Natural killer cell treated with Interleukin-12 subunit alpha and Interleukin-12 subunit beta and Interleukin-15 and Interleukin-18, amount 100 ng/mL, for 72 hours (primary cell): Measurements from ENCODE around the gene DEAF1. TPM values are rescaled to one million over a fixed set of nuclear protein-coding genes. Genes with fewer than 3 reads are reported as not detected.

Source experiments
- ATAC-seq, 2 donors: fragments of 150-1000 bp; cut with Tn5 transposase in 1 of 2; sonication (Bioruptor Pico), chemical (Tn5 transposase) in 1 of 2; 2 replicates each; pipeline ENCODE4 v1.10.0; 2021
- DNase-seq: peaks from one replicate; pipeline ENCODE4 v3.0.0; 2022; ENCODE audit warnings: low spot score
- H3K27ac Mint-ChIP-seq, 2 donors: 1 replicate in 1 of 2; 2 replicates in 1 of 2; pipeline ENCODE4 v1.8.0; 2022; ENCODE audit warnings: mixed read lengths in 2 of 2, mild to moderate bottlenecking in 1 of 2, moderate library complexity in 1 of 2
- H3K27me3 Mint-ChIP-seq, 2 donors: 1 replicate in 1 of 2; 2 replicates in 1 of 2; pipeline ENCODE4 v1.8.0; 2022; ENCODE audit warnings: mixed read lengths in 2 of 2
- H3K36me3 Mint-ChIP-seq: one replicate; pipeline ENCODE4 v1.8.0; 2022; ENCODE audit warnings: mixed read lengths
- H3K4me1 Mint-ChIP-seq, 2 donors: 1 replicate in 1 of 2; 2 replicates in 1 of 2; pipeline ENCODE4 v1.8.0; 2022; ENCODE audit warnings: low read depth in 2 of 2, mixed read lengths in 2 of 2, mild to moderate bottlenecking in 1 of 2
- H3K4me3 Mint-ChIP-seq: one replicate; pipeline ENCODE4 v1.8.0; 2022; ENCODE audit warnings: mixed read lengths
- H3K9me3 Mint-ChIP-seq: 2 replicates; pipeline ENCODE4 v1.8.0; 2022; ENCODE audit warnings: mixed read lengths
- total RNA-seq, 2 donors: library from RNA; stranded (reverse); gene quantifications; one replicate each; pipeline ENCODE4 v1.2.3, GENCODE V29; 2022

DEAF1 gene
- total RNA-seq, 2 donors from 2014 or later, result 23.2 to 83.6 TPM

- no peaks in the 10 kb centered on the region for H3K27me3 Mint-ChIP-seq
- H3K4me3 Mint-ChIP-seq, result peak overlapping the region; percentile 21
- H3K9me3 Mint-ChIP-seq, result no peaks in the 10 kb centered on the region
- no peak for DNase-seq
- H3K4me1 Mint-ChIP-seq, result peaks cover 12 to 15% of the 10 kb centered on the region in 2 donors
- no peak for ATAC-seq
- peak overlapping the region; percentile 68 to 70 for H3K27ac Mint-ChIP-seq
- no peaks in the 10 kb centered on the region for H3K36me3 Mint-ChIP-seq
Observed at GRCh38 chr11:612201-612960, 82.6 kb downstream of the DEAF1 start.

- ATAC-seq, result no peak
- Mint-ChIP-seq H3K27me3 (no peaks in the 10 kb centered on the region), H3K36me3 (no peaks in the 10 kb centered on the region), H3K4me3 (no peak overlapping the region), H3K27ac (no peak overlapping the region), H3K4me1 (peaks cover 12% of the 10 kb centered on the region in 2 donors), H3K9me3 (no peaks in the 10 kb centered on the region)
- DNase-seq, result no peak
Observed at GRCh38 chr11:611001-611996, 83.7 kb downstream of the DEAF1 start.

GRCh38 chr11:610146-610801, 84.7 kb downstream of the DEAF1 start:
- Mint-ChIP-seq H3K9me3 (no peaks in the 10 kb centered on the region), H3K36me3 (no peaks in the 10 kb centered on the region), H3K4me1 (peaks cover 5 to 7% of the 10 kb centered on the region in 2 donors), H3K27me3 (no peaks in the 10 kb centered on the region), H3K27ac (no peak overlapping the region), H3K4me3 (no peak overlapping the region)
- ATAC-seq, result no peak
- DNase-seq, result peak; percentile 58

GRCh38 chr11:609341-609811, 85.6 kb downstream of the DEAF1 start:
- DNase-seq, result peak; percentile 63
- H3K36me3 Mint-ChIP-seq, result no peaks in the 10 kb centered on the region

GRCh38 chr11:608791-609251, 86.2 kb downstream of the DEAF1 start:
- ATAC-seq (no peak), DNase-seq (no peak)
- H3K4me1 Mint-ChIP-seq, result peaks cover 4 to 5% of the 10 kb centered on the region in 2 donors
- no peaks in the 10 kb centered on the region for H3K36me3 Mint-ChIP-seq
- no peaks in the 10 kb centered on the region for H3K9me3 Mint-ChIP-seq
- no peaks in the 10 kb centered on the region for H3K27me3 Mint-ChIP-seq
- no peak overlapping the region for H3K27ac Mint-ChIP-seq
- no peak overlapping the region for H3K4me3 Mint-ChIP-seq

More at GRCh38 chr11:609341-609811, 85.6 kb downstream of the DEAF1 start:
- no peaks in the 10 kb centered on the region for H3K27me3 Mint-ChIP-seq
- no peak overlapping the region for H3K27ac Mint-ChIP-seq
- no peak overlapping the region for H3K4me3 Mint-ChIP-seq
- H3K4me1 Mint-ChIP-seq, result peaks cover 5 to 7% of the 10 kb centered on the region in 2 donors
- H3K9me3 Mint-ChIP-seq, result no peaks in the 10 kb centered on the region
- ATAC-seq, result no peak

GRCh38 chr11:607971-608659, 86.9 kb downstream of the DEAF1 start:
- Mint-ChIP-seq H3K27ac (no peak overlapping the region), H3K27me3 (no peaks in the 10 kb centered on the region), H3K9me3 (no peaks in the 10 kb centered on the region), H3K4me3 (no peak overlapping the region), H3K4me1 (peaks cover 4 to 5% of the 10 kb centered on the region in 2 donors), H3K36me3 (no peaks in the 10 kb centered on the region)
- ATAC-seq (no peak), DNase-seq (peak; percentile 55)

GRCh38 chr11:607020-607780, 87.8 kb downstream of the DEAF1 start:
- H3K36me3 Mint-ChIP-seq, result no peaks in the 10 kb centered on the region
- H3K4me1 Mint-ChIP-seq, result peaks cover 2 to 3% of the 10 kb centered on the region in 2 donors
- no peak for ATAC-seq

GRCh38 chr11:606245-606644, 88.8 kb downstream of the DEAF1 start:
- H3K27me3 Mint-ChIP-seq, result no peaks in the 10 kb centered on the region
- DNase-seq (peak; percentile 56), ATAC-seq (no peak)
- H3K36me3 Mint-ChIP-seq, result no peaks in the 10 kb centered on the region
- H3K27ac Mint-ChIP-seq, result no peak overlapping the region
- H3K9me3 Mint-ChIP-seq, result no peaks in the 10 kb centered on the region
- H3K4me3 Mint-ChIP-seq, result no peak overlapping the region
- no peaks in the 10 kb centered on the region for H3K4me1 Mint-ChIP-seq

More at GRCh38 chr11:607020-607780, 87.8 kb downstream of the DEAF1 start:
- H3K9me3 Mint-ChIP-seq, result no peaks in the 10 kb centered on the region
- no peaks in the 10 kb centered on the region for H3K27me3 Mint-ChIP-seq
- H3K27ac Mint-ChIP-seq, result no peak overlapping the region
- peak; percentile 54 for DNase-seq
- no peak overlapping the region for H3K4me3 Mint-ChIP-seq

GRCh38 chr11:605286-606129, 89.5 kb downstream of the DEAF1 start:
- DNase-seq (no peak), ATAC-seq (no peak)
- Mint-ChIP-seq H3K27me3 (no peaks in the 10 kb centered on the region), H3K27ac (no peak overlapping the region), H3K4me1 (no peaks in the 10 kb centered on the region), H3K9me3 (no peaks in the 10 kb centered on the region), H3K36me3 (no peaks in the 10 kb centered on the region), H3K4me3 (no peak overlapping the region)

GRCh38 chr11:603154-603553, 91.9 kb downstream of the DEAF1 start:
- Mint-ChIP-seq H3K27me3 (no peaks in the 10 kb centered on the region), H3K27ac (no peak overlapping the region), H3K36me3 (no peaks in the 10 kb centered on the region), H3K4me3 (no peak overlapping the region), H3K9me3 (no peaks in the 10 kb centered on the region), H3K4me1 (no peaks in the 10 kb centered on the region)
- no peak for ATAC-seq
- no peak for DNase-seq

GRCh38 chr11:601573-602245, 93.3 kb downstream of the DEAF1 start:
- H3K9me3 Mint-ChIP-seq, result no peaks in the 10 kb centered on the region
- no peaks in the 10 kb centered on the region for H3K36me3 Mint-ChIP-seq
- no peak for DNase-seq
- H3K27me3 Mint-ChIP-seq, result no peaks in the 10 kb centered on the region
- no peak overlapping the region for H3K27ac Mint-ChIP-seq
- ATAC-seq, result no peak
- no peak overlapping the region for H3K4me3 Mint-ChIP-seq
- peaks cover 0 to 6% of the 10 kb centered on the region in 2 donors for H3K4me1 Mint-ChIP-seq
